Measurements from ENCODE around the gene RIPOR3.

DNA sequence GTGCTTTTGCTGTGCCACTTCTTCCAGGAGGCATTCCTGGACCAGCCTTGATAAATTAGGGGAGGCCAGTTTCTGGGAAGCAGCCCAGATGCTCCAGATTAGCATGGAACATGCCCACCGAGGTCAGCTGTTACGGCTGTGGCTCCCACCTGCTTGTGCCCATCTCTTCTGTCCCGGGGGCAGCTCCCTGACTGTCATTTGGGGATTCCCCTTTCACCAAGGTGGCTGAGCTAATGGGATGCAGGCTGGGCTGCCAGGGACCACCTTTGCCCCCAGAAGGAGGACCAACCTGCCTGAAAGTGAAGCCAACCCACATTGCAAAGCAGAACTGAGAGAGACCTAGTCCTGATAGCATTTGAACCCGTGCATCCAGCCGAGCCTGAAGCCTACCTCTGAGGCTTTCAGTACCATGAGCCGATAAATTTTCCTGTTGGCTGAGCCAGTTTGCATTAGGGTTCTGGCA lies 95.9 kb downstream of the RIPOR3 start:
- no peak for TF ChIP-seq POLR2A (IDR thresholded peaks at IDR 0.05; ENCODE audit: low read depth)
- TF ChIP-seq, protein P1, sequence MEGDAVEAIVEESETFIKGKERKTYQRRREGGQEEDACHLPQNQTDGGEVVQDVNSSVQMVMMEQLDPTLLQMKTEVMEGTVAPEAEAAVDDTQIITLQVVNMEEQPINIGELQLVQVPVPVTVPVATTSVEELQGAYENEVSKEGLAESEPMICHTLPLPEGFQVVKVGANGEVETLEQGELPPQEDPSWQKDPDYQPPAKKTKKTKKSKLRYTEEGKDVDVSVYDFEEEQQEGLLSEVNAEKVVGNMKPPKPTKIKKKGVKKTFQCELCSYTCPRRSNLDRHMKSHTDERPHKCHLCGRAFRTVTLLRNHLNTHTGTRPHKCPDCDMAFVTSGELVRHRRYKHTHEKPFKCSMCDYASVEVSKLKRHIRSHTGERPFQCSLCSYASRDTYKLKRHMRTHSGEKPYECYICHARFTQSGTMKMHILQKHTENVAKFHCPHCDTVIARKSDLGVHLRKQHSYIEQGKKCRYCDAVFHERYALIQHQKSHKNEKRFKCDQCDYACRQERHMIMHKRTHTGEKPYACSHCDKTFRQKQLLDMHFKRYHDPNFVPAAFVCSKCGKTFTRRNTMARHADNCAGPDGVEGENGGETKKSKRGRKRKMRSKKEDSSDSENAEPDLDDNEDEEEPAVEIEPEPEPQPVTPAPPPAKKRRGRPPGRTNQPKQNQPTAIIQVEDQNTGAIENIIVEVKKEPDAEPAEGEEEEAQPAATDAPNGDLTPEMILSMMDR (IDR thresholded peaks at IDR 0.05), result no peak
- TF ChIP-seq POLR2AphosphoS5 (IDR thresholded peaks at IDR 0.05), result no peak
- TF ChIP-seq EP300 (IDR thresholded peaks at IDR 0.05), result no peak
